ENCODE data around the gene ASPG. TPM values are rescaled to one million over a fixed set of nuclear protein-coding genes. Genes with fewer than 3 reads are reported as not detected.

Gene ASPG
- not detected for total RNA-seq

GRCh38 chr14:104085032-104085888 is at the start of gene ASPG:
Gene ASPG (plus strand): TSS chr14:104085700. CDS start chr14:104085771, 71 bp downstream.
- no peaks in the 10 kb centered on the region for H3K9me3 Mint-ChIP-seq
- ATAC-seq (ENCODE audit: low read depth) = peak; percentile 45
- POLR2A ChIA-PET = no interaction called here
- H3K27ac Mint-ChIP-seq = no peak within 1 kb of the TSS
- DNase-seq = peak; percentile 38
- H3K27me3 Mint-ChIP-seq = peaks cover 5% of the 10 kb centered on the region
- H3K4me3 Mint-ChIP-seq = no peak within 1 kb of the TSS
- no peaks in the 10 kb centered on the region for H3K4me1 Mint-ChIP-seq
- no peaks in the 10 kb centered on the region for H3K36me3 Mint-ChIP-seq

- no peak for ATAC-seq (ENCODE audit: low read depth)
- no peak overlapping the region for H3K27ac Mint-ChIP-seq
- no peak for DNase-seq
- H3K9me3 Mint-ChIP-seq = no peaks in the 10 kb centered on the region
- POLR2A ChIA-PET = no interaction called here
- no peak overlapping the region for H3K4me3 Mint-ChIP-seq
- no peaks in the 10 kb centered on the region for H3K4me1 Mint-ChIP-seq
- H3K27me3 Mint-ChIP-seq = peaks cover 24% of the 10 kb centered on the region
- no peaks in the 10 kb centered on the region for H3K36me3 Mint-ChIP-seq
These were observed 49.3 kb upstream of the ASPG start for GRCh38 chr14:104036212-104036611.

- Mint-ChIP-seq H3K4me3 (no peak overlapping the region), H3K9me3 (no peaks in the 10 kb centered on the region), H3K4me1 (no peaks in the 10 kb centered on the region), H3K27ac (no peak overlapping the region), H3K36me3 (no peaks in the 10 kb centered on the region), H3K27me3 (peaks cover 24% of the 10 kb centered on the region)
- DNase-seq = no peak
- no peak for ATAC-seq (ENCODE audit: low read depth)
- POLR2A ChIA-PET = no interaction called here
These were observed 48.4 kb upstream of the ASPG start for GRCh38 chr14:104037074-104037473.

GRCh38 chr14:104037903-104038302 is 47.6 kb upstream of the ASPG start:
- no peak for ATAC-seq (ENCODE audit: low read depth)
- no peaks in the 10 kb centered on the region for H3K36me3 Mint-ChIP-seq

GRCh38 chr14:104039214-104039613 is 46.3 kb upstream of the ASPG start:
- ATAC-seq (ENCODE audit: low read depth) (no peak), DNase-seq (no peak)
- Mint-ChIP-seq H3K36me3 (no peaks in the 10 kb centered on the region), H3K27me3 (peaks cover 19% of the 10 kb centered on the region), H3K4me1 (no peaks in the 10 kb centered on the region), H3K27ac (no peak overlapping the region), H3K4me3 (no peak overlapping the region), H3K9me3 (no peaks in the 10 kb centered on the region)
- POLR2A ChIA-PET = no interaction called here

More at GRCh38 chr14:104037903-104038302, 47.6 kb upstream of the ASPG start:
- no peaks in the 10 kb centered on the region for H3K4me1 Mint-ChIP-seq
- no peak for DNase-seq
- POLR2A ChIA-PET = no interaction called here
- peaks cover 19% of the 10 kb centered on the region for H3K27me3 Mint-ChIP-seq
- no peaks in the 10 kb centered on the region for H3K9me3 Mint-ChIP-seq
- no peak overlapping the region for H3K4me3 Mint-ChIP-seq
- H3K27ac Mint-ChIP-seq = no peak overlapping the region

GRCh38 chr14:104040539-104040938 is 45.0 kb upstream of the ASPG start:
- no peaks in the 10 kb centered on the region for H3K4me1 Mint-ChIP-seq
- H3K27ac Mint-ChIP-seq = no peak overlapping the region
- no peak for ATAC-seq (ENCODE audit: low read depth)
- no peak for DNase-seq
- H3K27me3 Mint-ChIP-seq = peaks cover 19% of the 10 kb centered on the region
- H3K9me3 Mint-ChIP-seq = no peaks in the 10 kb centered on the region
- H3K4me3 Mint-ChIP-seq = no peak overlapping the region
- H3K36me3 Mint-ChIP-seq = no peaks in the 10 kb centered on the region
- POLR2A ChIA-PET = no interaction called here

GRCh38 chr14:104041430-104042104 is 43.9 kb upstream of the ASPG start:
- H3K36me3 Mint-ChIP-seq = no peaks in the 10 kb centered on the region
- no peaks in the 10 kb centered on the region for H3K9me3 Mint-ChIP-seq
- no peak overlapping the region for H3K4me3 Mint-ChIP-seq
- ATAC-seq (ENCODE audit: low read depth) = no peak
- DNase-seq = no peak
- H3K27ac Mint-ChIP-seq = no peak overlapping the region
- H3K27me3 Mint-ChIP-seq = peaks cover 16% of the 10 kb centered on the region
- POLR2A ChIA-PET = no interaction called here
- H3K4me1 Mint-ChIP-seq = no peaks in the 10 kb centered on the region

- peaks cover 6% of the 10 kb centered on the region for H3K4me1 Mint-ChIP-seq
- DNase-seq = no peak
- POLR2A ChIA-PET = no interaction called here
- no peaks in the 10 kb centered on the region for H3K9me3 Mint-ChIP-seq
- no peaks in the 10 kb centered on the region for H3K36me3 Mint-ChIP-seq
- H3K4me3 Mint-ChIP-seq = no peak overlapping the region
- H3K27ac Mint-ChIP-seq = no peak overlapping the region
- no peak for ATAC-seq (ENCODE audit: low read depth)
- H3K27me3 Mint-ChIP-seq = peaks cover 25% of the 10 kb centered on the region
These were observed 41.5 kb upstream of the ASPG start for GRCh38 chr14:104044016-104044415.

- Mint-ChIP-seq H3K36me3 (no peaks in the 10 kb centered on the region), H3K9me3 (no peaks in the 10 kb centered on the region), H3K4me1 (peaks cover 7% of the 10 kb centered on the region), H3K4me3 (no peak overlapping the region), H3K27me3 (peaks cover 13% of the 10 kb centered on the region), H3K27ac (no peak overlapping the region)
- no peak for DNase-seq
- no peak for ATAC-seq (ENCODE audit: low read depth)
- POLR2A ChIA-PET = no interaction called here
These were observed 37.7 kb upstream of the ASPG start for GRCh38 chr14:104047761-104048160.

GRCh38 chr14:104048758-104049507 is 36.6 kb upstream of the ASPG start:
- Mint-ChIP-seq H3K27me3 (peaks cover 13% of the 10 kb centered on the region), H3K27ac (no peak overlapping the region), H3K4me3 (no peak overlapping the region), H3K36me3 (no peaks in the 10 kb centered on the region), H3K4me1 (peaks cover 7% of the 10 kb centered on the region), H3K9me3 (no peaks in the 10 kb centered on the region)
- ATAC-seq (ENCODE audit: low read depth) (no peak), DNase-seq (no peak)
- POLR2A ChIA-PET = no interaction called here

GRCh38 chr14:104049576-104050240 is 35.8 kb upstream of the ASPG start:
- Mint-ChIP-seq H3K36me3 (no peaks in the 10 kb centered on the region), H3K4me1 (peaks cover 7% of the 10 kb centered on the region), H3K9me3 (no peaks in the 10 kb centered on the region), H3K4me3 (no peak overlapping the region), H3K27ac (no peak overlapping the region), H3K27me3 (peaks cover 13% of the 10 kb centered on the region)
- no peak for DNase-seq
- ATAC-seq (ENCODE audit: low read depth) = no peak
- POLR2A ChIA-PET = no interaction called here

GRCh38 chr14:104051092-104051813 is 34.2 kb upstream of the ASPG start:
- H3K27me3 Mint-ChIP-seq = peaks cover 15% of the 10 kb centered on the region
- H3K27ac Mint-ChIP-seq = no peak overlapping the region
- ATAC-seq (ENCODE audit: low read depth) (no peak), DNase-seq (no peak)
- H3K9me3 Mint-ChIP-seq = no peaks in the 10 kb centered on the region
- H3K4me1 Mint-ChIP-seq = peaks cover 7% of the 10 kb centered on the region
- H3K36me3 Mint-ChIP-seq = no peaks in the 10 kb centered on the region
- no peak overlapping the region for H3K4me3 Mint-ChIP-seq
- POLR2A ChIA-PET = no interaction called here
